HepG2 (cell line): ENCODE results near the gene GATAD2B. TPM values are rescaled to one million over a fixed set of nuclear protein-coding genes. Genes with fewer than 3 reads are reported as not detected.

ENCODE experiments used
- AGO1 ChIP-seq: fragments of 200-400 bp; formaldehyde crosslinking; IDR thresholded peaks from 2 replicates; pipeline ENCODE4 v1.6.1; 2017; ENCODE audit warnings: mild to moderate bottlenecking, low read depth, low read length, moderate library complexity; ENCODE audit not compliant: poor library complexity, severe bottlenecking
- CTCF ChIP-seq: sonication (generic); formaldehyde crosslinking; IDR thresholded peaks from 2 replicates; pipeline ENCODE4 v1.5.0; 2020; ENCODE audit warnings: mild to moderate bottlenecking, missing genetic modification reagents, moderate library complexity
- E2F5 ChIP-seq: sonication (generic); formaldehyde crosslinking; conservative IDR thresholded peaks from 2 replicates; pipeline ENCODE4 v1.4.0; 2020; ENCODE audit warnings: missing genetic modification reagents
- HNRNPK ChIP-seq: fragments of 200-400 bp; formaldehyde crosslinking; IDR thresholded peaks from 2 replicates; pipeline ENCODE4 v1.6.1; 2018; ENCODE audit warnings: low read length, low read depth, moderate library complexity, mild to moderate bottlenecking; ENCODE audit not compliant: poor library complexity, severe bottlenecking
- IKZF5 ChIP-seq: IDR thresholded peaks from 2 replicates; pipeline ENCODE4 v1.6.1; 2018; ENCODE audit warnings: missing genetic modification reagents, mild to moderate bottlenecking, missing compliant biosample characterization
- MAX ChIP-seq: IDR thresholded peaks from 2 replicates; pipeline ENCODE4 v1.6.1; 2012; ENCODE audit warnings: inconsistent platforms
- PBX3 ChIP-seq: sonication (generic); formaldehyde crosslinking; IDR thresholded peaks from 2 replicates; pipeline ENCODE4 v1.8.1; 2023; ENCODE audit warnings: missing genetic modification reagents, inconsistent platforms, borderline replicate concordance
- RBAK ChIP-seq: sonication (generic); formaldehyde crosslinking; IDR thresholded peaks from 2 replicates; pipeline ENCODE4 v1.5.1; 2020; ENCODE audit warnings: mild to moderate bottlenecking, missing genetic modification reagents
- SRY ChIP-seq: sonication (generic); formaldehyde crosslinking; IDR thresholded peaks from 2 replicates; pipeline ENCODE4 v1.8.0; 2022; ENCODE audit warnings: mild to moderate bottlenecking, missing genetic modification reagents
- TRAFD1 ChIP-seq: sonication (generic); formaldehyde crosslinking; IDR thresholded peaks from 2 replicates; pipeline ENCODE4 v1.5.1; 2020; ENCODE audit warnings: missing genetic modification reagents, mild to moderate bottlenecking, borderline replicate concordance
- ZNF687 ChIP-seq: sonication (generic); formaldehyde crosslinking; IDR thresholded peaks from 2 replicates; pipeline ENCODE4 v1.5.1; 2020; ENCODE audit warnings: mild to moderate bottlenecking, missing genetic modification reagents, moderate library complexity
- ZNF720 ChIP-seq: sonication (generic); formaldehyde crosslinking; IDR thresholded peaks from 2 replicates; pipeline ENCODE4 v1.4.0; 2020; ENCODE audit warnings: missing genetic modification reagents
- ZNF761 ChIP-seq: sonication (generic); formaldehyde crosslinking; conservative IDR thresholded peaks from 2 replicates; pipeline ENCODE4 v1.4.0; 2020; ENCODE audit warnings: mild to moderate bottlenecking, missing genetic modification reagents
- ZNF776 ChIP-seq: sonication (generic); formaldehyde crosslinking; IDR thresholded peaks from 2 replicates; pipeline ENCODE4 v1.4.0; 2020; ENCODE audit warnings: mild to moderate bottlenecking, missing genetic modification reagents
- ZNF839 ChIP-seq: sonication (generic); formaldehyde crosslinking; IDR thresholded peaks from 2 replicates; pipeline ENCODE4 v1.4.0; 2020; ENCODE audit warnings: missing genetic modification reagents, mild to moderate bottlenecking, borderline replicate concordance
- polyA plus RNA-seq, 8 experiments: library from polyadenylated mRNA; depleted of rRNA in 3 of 8; stranded (reverse) in 7 of 8; unstranded in 1 of 8; fragments of >200 nt; fragmentation: Illumina TruSeq in 4 of 8; extraction: Trizol in 4 of 8; gene quantifications; 2 replicates each; pipeline versions ENCODE4 v1.2.1 to v1.2.3, GENCODE V29; 2011 to 2016; ENCODE audit warnings: low read depth in 4 of 8, missing spikeins in 1 of 8, mixed read lengths in 1 of 8; ENCODE audit not compliant: insufficient read depth in 1 of 8
- total RNA-seq, 5 experiments: library from RNA; depleted of rRNA; stranded (reverse); fragments of >200 nt; fragmentation: Illumina TruSeq; extraction: Trizol; gene quantifications; 2 replicates each; pipeline ENCODE4 v1.2.3, GENCODE V29; 2016; ENCODE audit warnings: low read depth in 1 of 5

GATAD2B gene
- total and polyA plus RNA-seq, 2 of the 13 experiments (the other 11 are each of a cell fraction or from before 2014, with no cell fraction given) = 3.2 to 5.2 TPM

- TF ChIP-seq TRAFD1 (CRISPR knock-in tag) = no peak
- no peak for TF ChIP-seq ZNF761
- no peak for TF ChIP-seq HNRNPK
- no peak for TF ChIP-seq PBX3
- TF ChIP-seq ZNF839 = no peak
- peak; percentile 20; the same call in 1 of the 2 replicates for TF ChIP-seq MAX
- no peak for TF ChIP-seq IKZF5 (CRISPR knock-in tag)
- TF ChIP-seq ZNF687 (CRISPR knock-in tag) = peak; percentile 50
- peak; percentile 33 for TF ChIP-seq CTCF
- TF ChIP-seq RBAK = no peak
- no peak for TF ChIP-seq ZNF720
- TF ChIP-seq AGO1 = no peak
- TF ChIP-seq E2F5 (CRISPR knock-in tag) = no peak
- TF ChIP-seq ZNF776 (CRISPR knock-in tag) = no peak
- TF ChIP-seq SRY (CRISPR knock-in tag) = peak; percentile 64; the same call in 1 of the 2 replicates
Measured at GRCh38 chr1:153962088-153963029, 39.6 kb upstream of the GATAD2B start (continued).
